Tibial nerve (tissue), 4 donors: ENCODE results near the gene RARA. TPM values are rescaled to one million over a fixed set of nuclear protein-coding genes. Genes with fewer than 3 reads are reported as not detected.
A peak's percentile ranks its signal among the peaks of the same experiment; 100 is the strongest.

ENCODE experiments used
- DNase-seq, 2 donors: peaks; one replicate each; pipeline ENCODE4 v3.0.0-alpha.2; 2019; ENCODE audit warnings: low spot score in 2 of 2
- H3K27ac ChIP-seq, 4 donors: fragments of 200-600 bp; sonication (generic) in 3 of 4; one replicate each; pipeline ENCODE4 v1.5.1; 2017 to 2019; ENCODE audit warnings: mild to moderate bottlenecking in 1 of 4
- H3K27me3 ChIP-seq, 2 donors: fragments of 200-600 bp; sonication (generic) in 1 of 2; one replicate each; pipeline versions ENCODE4 v1.5.1 to v1.6.0; 2017 to 2019
- H3K36me3 ChIP-seq, 3 donors: fragments of 200-600 bp; sonication (generic); one replicate each; pipeline ENCODE4 v1.5.1; 2018 to 2019
- H3K4me1 ChIP-seq, 4 donors: fragments of 200-600 bp; sonication (generic) in 3 of 4; one replicate each; pipeline ENCODE4 v1.5.1; 2017 to 2019
- H3K4me3 ChIP-seq, 4 donors: fragments of 200-600 bp; sonication (generic) in 3 of 4; one replicate each; pipeline ENCODE4 v1.5.1; 2017 to 2019; ENCODE audit warnings: mild to moderate bottlenecking in 1 of 4, moderate library complexity in 1 of 4
- H3K9me3 ChIP-seq, 4 donors: fragments of 200-600 bp; sonication (generic) in 3 of 4; one replicate each; pipeline ENCODE4 v1.5.1; 2017 to 2019
- EP300 ChIP-seq, 2 donors: sonication (generic); formaldehyde crosslinking; IDR thresholded peaks; one replicate each; pipeline ENCODE4 v1.6.1; 2017; ENCODE audit warnings: antibody characterized with exemption in 2 of 2, mild to moderate bottlenecking in 1 of 2
- POLR2A ChIP-seq, 2 donors: fragments of 450-650 bp; IDR thresholded peaks; one replicate each; pipeline ENCODE4 v1.6.1; 2017; ENCODE audit warnings: antibody characterized with exemption in 2 of 2, mild to moderate bottlenecking in 2 of 2, moderate library complexity in 2 of 2
- WGBS, 2 donors: methylation state at CpG; one replicate each; pipeline ENCODE4 v1.1.5; 2018; 5-methylcytosine and 5-hydroxymethylcytosine counted together
- total RNA-seq, 4 donors: library from RNA; depleted of rRNA; stranded (reverse); fragments of >200 nt; gene quantifications; one replicate each; pipeline ENCODE4 v1.1.0, GENCODE V29; 2016
- TF ChIP-seq, protein P1 (sequence below), 5 experiments: fragments of 200-600 bp in 3 of 5; fragments of 450-650 bp in 2 of 5; sonication (generic) in 3 of 5; IDR thresholded peaks; one replicate each; pipeline ENCODE4 v1.5.1; 2016 to 2019; ENCODE audit warnings: antibody characterized with exemption in 5 of 5, mild to moderate bottlenecking in 3 of 5, moderate library complexity in 2 of 5

RARA gene
- total RNA-seq, 4 donors from 2014 or later, result 28.9 to 58.2 (median 46.4) TPM

DNA sequence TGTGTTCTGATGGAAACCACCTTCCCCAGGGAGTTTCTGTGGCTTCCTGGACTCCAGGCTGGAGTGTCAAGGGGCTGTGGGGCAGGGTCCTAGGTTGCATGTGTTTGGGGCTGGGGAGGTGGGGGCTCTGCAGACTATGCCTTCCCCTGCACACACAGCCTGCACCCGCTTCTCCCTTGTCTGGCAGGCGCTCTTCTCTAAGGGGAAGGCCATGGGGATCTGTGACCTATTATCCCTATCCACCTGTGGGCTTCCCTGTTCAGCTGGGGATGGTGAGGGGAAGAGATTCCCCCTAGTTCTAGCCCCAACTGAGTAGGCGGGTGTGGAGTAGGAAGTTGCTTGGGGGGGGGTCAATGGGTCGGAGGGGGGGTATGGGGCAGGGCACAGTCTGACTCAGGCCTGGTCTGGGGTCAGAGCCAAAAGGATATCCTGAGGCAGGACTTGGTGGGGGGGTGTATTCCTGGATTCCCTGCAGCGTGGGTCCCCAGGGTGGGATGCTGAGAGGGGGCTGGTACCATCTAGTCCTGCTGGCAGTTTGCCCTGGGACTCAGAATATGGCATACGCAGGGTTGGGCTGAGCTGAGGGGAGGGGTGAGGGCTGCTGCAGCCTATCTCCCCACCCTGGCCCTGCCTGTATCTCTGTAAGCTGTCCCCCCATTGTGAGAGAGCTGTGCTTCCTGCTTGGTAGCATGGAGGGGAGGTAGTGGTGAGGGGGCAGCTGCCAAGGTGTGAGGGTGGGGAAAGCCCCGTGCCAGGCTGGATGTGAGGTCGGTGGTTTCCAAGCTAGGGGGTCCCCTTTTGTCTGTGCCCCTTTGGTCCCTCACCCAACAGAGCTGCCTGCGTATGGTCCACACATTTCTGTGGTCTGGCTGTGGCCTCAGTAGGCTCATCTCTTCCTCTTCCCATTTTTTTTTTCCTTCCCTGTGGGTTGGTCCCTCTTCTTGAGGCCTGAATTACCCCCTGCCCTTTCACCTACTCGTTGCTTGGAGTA lies 14.7 kb downstream of the RARA start:
- Histone ChIP-seq H3K27ac (peak overlapping the region; percentile 55 to 99 (median 90)), H3K9me3 (no peaks in the 10 kb centered on the region), H3K4me3 (peak overlapping the region in 2 of 4 donors; percentile 51 to 99), H3K4me1 (peaks cover 3 to 100% (median 95%) of the 10 kb centered on the region in 4 donors), H3K36me3 (no peaks in the 10 kb centered on the region), H3K27me3 (no peaks in the 10 kb centered on the region)
- WGBS, 2 donors, result 24 to 25% methylated on average over 9 of the region's 10 CpGs
- peak in 1 of 2 donors; percentile 71 for DNase-seq
- TF ChIP-seq POLR2A (IDR thresholded peaks at IDR 0.05) (no peak), EP300 (IDR thresholded peaks at IDR 0.05) (no peak)
- TF ChIP-seq, protein P1, sequence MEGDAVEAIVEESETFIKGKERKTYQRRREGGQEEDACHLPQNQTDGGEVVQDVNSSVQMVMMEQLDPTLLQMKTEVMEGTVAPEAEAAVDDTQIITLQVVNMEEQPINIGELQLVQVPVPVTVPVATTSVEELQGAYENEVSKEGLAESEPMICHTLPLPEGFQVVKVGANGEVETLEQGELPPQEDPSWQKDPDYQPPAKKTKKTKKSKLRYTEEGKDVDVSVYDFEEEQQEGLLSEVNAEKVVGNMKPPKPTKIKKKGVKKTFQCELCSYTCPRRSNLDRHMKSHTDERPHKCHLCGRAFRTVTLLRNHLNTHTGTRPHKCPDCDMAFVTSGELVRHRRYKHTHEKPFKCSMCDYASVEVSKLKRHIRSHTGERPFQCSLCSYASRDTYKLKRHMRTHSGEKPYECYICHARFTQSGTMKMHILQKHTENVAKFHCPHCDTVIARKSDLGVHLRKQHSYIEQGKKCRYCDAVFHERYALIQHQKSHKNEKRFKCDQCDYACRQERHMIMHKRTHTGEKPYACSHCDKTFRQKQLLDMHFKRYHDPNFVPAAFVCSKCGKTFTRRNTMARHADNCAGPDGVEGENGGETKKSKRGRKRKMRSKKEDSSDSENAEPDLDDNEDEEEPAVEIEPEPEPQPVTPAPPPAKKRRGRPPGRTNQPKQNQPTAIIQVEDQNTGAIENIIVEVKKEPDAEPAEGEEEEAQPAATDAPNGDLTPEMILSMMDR (IDR thresholded peaks at IDR 0.05), result no peak

DNA sequence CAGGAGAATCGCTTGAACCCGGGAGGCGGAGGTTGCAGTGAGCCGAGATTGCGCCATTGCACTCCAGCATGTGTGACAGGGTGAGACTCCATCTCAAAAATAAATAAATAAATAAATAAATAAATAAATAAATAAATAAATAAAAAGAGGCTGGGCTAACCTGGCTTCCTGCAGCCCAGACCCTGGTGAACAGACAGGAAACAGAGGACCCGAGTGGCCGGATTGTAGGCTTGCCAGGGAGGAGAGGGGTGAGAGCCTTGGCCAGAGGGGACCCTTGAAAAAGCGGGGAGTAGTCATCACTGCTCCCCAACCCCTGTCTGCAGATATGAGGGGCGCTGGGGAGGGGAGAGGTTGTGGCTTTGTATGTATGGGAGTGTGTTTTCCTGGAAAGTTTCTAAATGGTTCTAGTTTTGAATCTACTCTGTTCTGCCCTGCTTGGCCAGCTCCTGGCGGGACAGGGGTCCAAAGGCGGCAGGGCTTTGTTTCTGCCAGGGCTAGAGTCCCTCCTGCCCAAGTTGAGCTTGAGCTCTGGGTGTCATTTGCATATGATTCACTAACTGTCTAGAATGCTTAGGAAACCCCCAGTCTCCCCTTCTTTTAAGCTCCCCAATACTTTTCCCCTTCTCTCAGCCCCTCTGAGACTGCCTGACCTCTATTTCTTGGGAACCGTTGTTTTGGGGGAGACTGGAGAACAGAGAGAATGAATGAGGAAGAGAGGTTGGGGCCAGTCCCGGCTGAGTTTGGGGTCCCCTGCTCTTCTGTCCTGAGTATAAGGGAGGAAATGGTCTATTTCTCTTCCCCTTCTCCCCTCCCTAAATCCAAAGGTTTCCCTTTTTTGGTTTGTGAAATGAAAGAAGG lies 16.4 kb downstream of the RARA start:
- 73 to 77% methylated on average over 13 of the region's 13 CpGs for WGBS, 2 donors
- peak overlapping the region in 3 of 4 donors; percentile 86 to 99 (median 90) for H3K27ac ChIP-seq
- no peak for DNase-seq
- no peak overlapping the region for H3K4me3 ChIP-seq
- no peaks in the 10 kb centered on the region for H3K9me3 ChIP-seq
- H3K4me1 ChIP-seq, result peaks cover 5 to 100% (median 93%) of the 10 kb centered on the region in 4 donors
- H3K36me3 ChIP-seq, result no peaks in the 10 kb centered on the region
- TF ChIP-seq, protein P1 (IDR thresholded peaks at IDR 0.05), result no peak
- TF ChIP-seq EP300 (IDR thresholded peaks at IDR 0.05) (no peak), POLR2A (IDR thresholded peaks at IDR 0.05) (no peak)
- H3K27me3 ChIP-seq, result no peaks in the 10 kb centered on the region

DNA sequence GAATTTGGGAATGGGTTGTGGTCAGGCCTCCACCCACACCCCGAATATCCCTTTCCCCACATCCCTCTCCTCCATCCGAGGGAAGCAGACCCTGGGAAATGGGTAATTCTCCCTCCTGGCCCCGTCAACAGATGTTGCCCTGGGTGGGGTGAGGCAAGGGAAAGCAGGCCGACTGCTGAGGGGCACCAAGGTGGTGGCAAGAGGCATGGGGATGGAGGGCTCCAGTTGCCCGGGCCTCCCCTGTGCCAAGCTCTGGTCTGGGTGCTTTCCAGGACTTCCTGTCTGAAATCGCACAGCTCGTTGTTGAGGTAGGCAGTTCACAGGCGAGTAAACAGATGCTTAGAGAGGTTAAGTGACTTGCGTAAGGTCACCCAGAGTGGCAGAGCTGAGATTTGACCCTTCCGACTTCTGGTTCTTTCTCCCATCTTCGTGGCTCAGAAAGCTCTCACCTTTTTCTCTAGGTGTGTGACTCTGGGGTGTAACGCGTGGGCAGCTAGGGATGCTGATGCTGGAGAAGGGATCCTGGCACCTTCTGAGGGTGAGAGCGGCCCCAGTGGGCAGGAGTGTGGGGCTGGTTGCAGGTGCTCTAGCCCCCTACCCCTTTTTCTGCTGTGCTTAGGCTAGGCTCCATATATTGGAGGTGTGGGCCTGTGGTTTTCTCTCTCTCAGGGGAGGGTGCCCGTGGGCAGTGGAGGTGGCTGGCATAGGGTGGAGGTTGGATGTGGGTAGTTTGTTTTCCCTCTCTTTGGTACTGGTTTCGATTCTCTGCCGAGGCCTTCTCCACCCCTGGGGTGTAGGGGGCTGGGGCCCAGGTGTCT lies 17.2 kb downstream of the RARA start:
- 47 to 58% methylated on average over 15 of the region's 17 CpGs for WGBS, 2 donors
- Histone ChIP-seq H3K36me3 (no peaks in the 10 kb centered on the region), H3K27me3 (no peaks in the 10 kb centered on the region), H3K9me3 (no peaks in the 10 kb centered on the region), H3K27ac (peak overlapping the region; percentile 53 to 99 (median 88)), H3K4me3 (no peak overlapping the region), H3K4me1 (peaks cover 6 to 100% (median 93%) of the 10 kb centered on the region in 4 donors)
- DNase-seq, result no peak
- no peak for TF ChIP-seq EP300 (IDR thresholded peaks at IDR 0.05)
- TF ChIP-seq POLR2A (IDR thresholded peaks at IDR 0.05), result no peak
- TF ChIP-seq, protein P1 (IDR thresholded peaks at IDR 0.05), result no peak

DNA sequence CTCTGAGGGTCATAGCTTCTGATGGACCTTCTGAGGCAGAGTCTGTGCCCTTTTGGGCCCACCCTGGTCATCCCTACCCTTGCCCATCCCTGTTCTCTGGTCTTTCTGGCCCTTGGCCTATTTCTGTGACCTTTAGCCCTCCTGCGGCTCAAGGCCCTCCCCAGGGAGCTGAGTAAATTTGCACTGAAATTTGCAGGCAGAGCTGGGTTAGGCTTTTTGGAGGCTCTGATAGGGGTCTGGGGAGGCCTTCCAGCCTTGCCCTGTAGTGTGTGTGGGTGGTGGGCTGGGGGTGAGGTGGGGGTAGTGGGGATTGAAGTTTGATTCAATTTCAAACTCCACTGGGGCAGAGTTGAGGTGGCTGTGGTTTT lies 17.8 kb downstream of the RARA start:
- Histone ChIP-seq H3K36me3 (no peaks in the 10 kb centered on the region), H3K27ac (peak overlapping the region; percentile 53 to 99 (median 88)), H3K4me1 (peaks cover 6 to 100% (median 94%) of the 10 kb centered on the region in 4 donors), H3K27me3 (no peaks in the 10 kb centered on the region), H3K9me3 (no peaks in the 10 kb centered on the region), H3K4me3 (no peak overlapping the region)
- DNase-seq, result peak in 1 of 2 donors; percentile 63
- WGBS, 2 donors, result 10 to 40% methylated on average over 1 of the region's 1 CpG
- TF ChIP-seq, protein P1 (IDR thresholded peaks at IDR 0.05), result no peak
- TF ChIP-seq POLR2A (IDR thresholded peaks at IDR 0.05), result no peak
- TF ChIP-seq EP300 (IDR thresholded peaks at IDR 0.05), result no peak
